HCT116 (cell line): Measurements from ENCODE around the gene TRDN.

Experiments
- CEBPB ChIP-seq: IDR thresholded peaks from 2 replicates; pipeline ENCODE4 v1.6.1; 2012; ENCODE audit warnings: low read depth
- CTCF ChIP-seq, 3 experiments: fragments of 200-600 bp in 1 of 3; sonication (generic) in 1 of 3; IDR thresholded peaks in 2 of 3; conservative IDR thresholded peaks in 1 of 3; 2 replicates each; pipeline ENCODE4 v1.5.1; 2012 to 2017; ENCODE audit warnings: low read depth in 2 of 3, low read length in 2 of 3, antibody characterized with exemption in 1 of 3, borderline replicate concordance in 1 of 3, control low read depth in 1 of 3, mild to moderate bottlenecking in 1 of 3, mixed read lengths in 1 of 3, mixed run types in 1 of 3, moderate library complexity in 1 of 3; ENCODE audit not compliant: insufficient read depth in 1 of 3
- ELF1 ChIP-seq: IDR thresholded peaks from 2 replicates; pipeline ENCODE4 v1.6.1; 2012; ENCODE audit warnings: low read depth, borderline replicate concordance
- EZH2 ChIP-seq: fragments of 200-600 bp; sonication (generic); IDR thresholded peaks from 2 replicates; pipeline ENCODE4 v1.6.1; 2017; ENCODE audit warnings: antibody characterized with exemption, mixed run types
- JUND ChIP-seq: IDR thresholded peaks from 2 replicates; pipeline ENCODE4 v1.6.1; 2012
- POLR2A ChIP-seq: IDR thresholded peaks from 2 replicates; pipeline ENCODE4 v1.7.0; 2011; ENCODE audit warnings: borderline replicate concordance; ENCODE audit not compliant: insufficient read depth, insufficient read length; ENCODE audit errors: extremely low read depth
- POLR2AphosphoS5 ChIP-seq: IDR thresholded peaks from 2 replicates; pipeline ENCODE4 v1.6.1; 2011; ENCODE audit warnings: mild to moderate bottlenecking, low read depth, low read length, moderate library complexity
- RAD21 ChIP-seq: IDR thresholded peaks from 2 replicates; pipeline ENCODE4 v1.6.1; 2012; ENCODE audit warnings: low read depth, mild to moderate bottlenecking
- SP1 ChIP-seq: IDR thresholded peaks from 2 replicates; pipeline ENCODE4 v1.6.1; 2012; ENCODE audit warnings: low read depth
- SRF ChIP-seq: IDR thresholded peaks from 2 replicates; pipeline ENCODE4 v1.6.1; 2012; ENCODE audit warnings: low read depth
- TCF7L2 ChIP-seq: IDR thresholded peaks from 2 replicates; pipeline ENCODE4 v1.7.0; 2011; ENCODE audit warnings: borderline replicate concordance, inconsistent platforms; ENCODE audit not compliant: insufficient read depth, insufficient read length; ENCODE audit errors: extremely low read depth
- YY1 ChIP-seq: IDR thresholded peaks from 2 replicates; pipeline ENCODE4 v1.6.1; 2011; ENCODE audit warnings: low read length, low read depth, moderate library complexity, mild to moderate bottlenecking; ENCODE audit not compliant: insufficient replicate concordance; ENCODE audit errors: extremely low read depth
- ZNF274 ChIP-seq: fragments of 200-500 bp; sonication (Bioruptor generic); IDR thresholded peaks from 2 replicates; pipeline ENCODE4 v1.6.1; 2014; ENCODE audit warnings: mild to moderate bottlenecking, low read depth, low read length, inconsistent platforms
- TF ChIP-seq, protein P1 (sequence below): IDR thresholded peaks from 2 replicates; pipeline ENCODE4 v1.6.1; 2012

- TF ChIP-seq ZNF274 (no peak), YY1 (no peak), CTCF (IDR thresholded peaks at IDR 0.05 in 2 of 3, conservative IDR thresholded peaks at IDR 0.05 in 1 of 3; ENCODE audit: borderline replicate concordance in 1 of 3, insufficient read depth in 1 of 3, low read depth in 2 of 3, low read length in 2 of 3) (no peak), POLR2A (no peak), POLR2AphosphoS5 (no peak), EZH2 (no peak), JUND (no peak), SP1 (no peak), TCF7L2 (no peak), RAD21 (no peak), SRF (no peak), ELF1 (no peak), CEBPB (no peak)
- TF ChIP-seq, protein P1, sequence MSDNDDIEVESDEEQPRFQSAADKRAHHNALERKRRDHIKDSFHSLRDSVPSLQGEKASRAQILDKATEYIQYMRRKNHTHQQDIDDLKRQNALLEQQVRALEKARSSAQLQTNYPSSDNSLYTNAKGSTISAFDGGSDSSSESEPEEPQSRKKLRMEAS, result no peak
These were observed 313.1 kb downstream of the TRDN start for GRCh38 chr6:123323452-123324329.
